Uterus (tissue), 4 donors: Measurements from ENCODE around the gene MAT2A. TPM values are rescaled to one million over a fixed set of nuclear protein-coding genes. Genes with fewer than 3 reads are reported as not detected.
"Not testable (repeated sequence)": the region's sequence is repeated elsewhere in the genome, so short reads cannot be mapped to it uniquely, and the experiment has no call there.

Experiments used
- DNase-seq, 2 donors: peaks; one replicate each; pipeline ENCODE4 v3.0.0-alpha.2; 2019 to 2020
- H3K27ac ChIP-seq, 2 donors: fragments of 200-600 bp; sonication (generic); 1 replicate in 1 of 2; 2 replicates in 1 of 2; pipeline ENCODE4 v1.5.1; 2016 to 2018
- H3K27me3 ChIP-seq, 2 donors: fragments of 200-600 bp; sonication (generic); one replicate each; pipeline ENCODE4 v1.5.1; 2018 to 2019; ENCODE audit warnings: control low read depth in 1 of 2
- H3K36me3 ChIP-seq, 2 donors: fragments of 200-600 bp; sonication (generic); one replicate each; pipeline ENCODE4 v1.5.1; 2019; ENCODE audit warnings: control low read depth in 1 of 2
- H3K4me1 ChIP-seq, 2 donors: fragments of 200-600 bp; sonication (generic); one replicate each; pipeline ENCODE4 v1.5.1; 2018 to 2019; ENCODE audit warnings: control low read depth in 1 of 2
- H3K4me3 ChIP-seq, 2 donors: fragments of 200-600 bp; sonication (generic); 1 replicate in 1 of 2; 2 replicates in 1 of 2; pipeline ENCODE4 v1.5.1; 2018 to 2019; ENCODE audit warnings: mild to moderate bottlenecking in 1 of 2
- H3K9me3 ChIP-seq, 2 donors: fragments of 200-600 bp; sonication (generic); one replicate each; pipeline ENCODE4 v1.5.1; 2019; ENCODE audit warnings: control low read depth in 1 of 2
- CTCF ChIP-seq, 4 experiments: fragments of 200-600 bp in 2 of 4; fragments of 450-650 bp in 2 of 4; sonication (generic) in 2 of 4; IDR thresholded peaks; one replicate each; pipeline ENCODE4 v1.5.1; 2016 to 2019; ENCODE audit warnings: antibody characterized with exemption in 4 of 4, mild to moderate bottlenecking in 2 of 4, moderate library complexity in 1 of 4
- POLR2A ChIP-seq, 2 donors: fragments of 450-650 bp; IDR thresholded peaks; one replicate each; pipeline ENCODE4 v1.6.1; 2016; ENCODE audit warnings: antibody characterized with exemption in 2 of 2, mild to moderate bottlenecking in 1 of 2, moderate library complexity in 1 of 2
- intact Hi-C: fragments of 100-400 bp; cut with DNase I; formaldehyde crosslinking; loops from one replicate; pipeline ENCODE4 v1.15.1; 2023; ENCODE audit warnings: low total_unique reads
- total RNA-seq, 4 donors: library from RNA; depleted of rRNA in 3 of 4; stranded (reverse); fragments of >200 nt in 3 of 4; gene quantifications; one replicate each; pipeline versions ENCODE4 v1.1.0 to v1.2.4, GENCODE V29; 2014 to 2023
- donor health status: DM: yes; HTN: yes; CAD: no.

The MAT2A gene
- total RNA-seq, 4 donors from 2014 or later = 77.1 to 249 (median 108) TPM

GRCh38 chr2:85541753-85542457, 2.9 kb downstream of the MAT2A start:
- no peak for DNase-seq
- no peaks in the 10 kb centered on the region for H3K9me3 ChIP-seq
- peaks cover 0 to 3% of the 10 kb centered on the region in 2 donors for H3K4me1 ChIP-seq
- H3K36me3 ChIP-seq = no peaks in the 10 kb centered on the region
- peak overlapping the region; percentile 97 to 100 for H3K27ac ChIP-seq
- intact Hi-C loops = no loop called here
- TF ChIP-seq CTCF (IDR thresholded peaks at IDR 0.05) = no peak
- TF ChIP-seq POLR2A (IDR thresholded peaks at IDR 0.05) = no peak
- H3K4me3 ChIP-seq = no peak overlapping the region
- no peaks in the 10 kb centered on the region for H3K27me3 ChIP-seq

GRCh38 chr2:85542777-85543176, 3.8 kb downstream of the MAT2A start:
- Histone ChIP-seq H3K36me3 (no peaks in the 10 kb centered on the region), H3K4me1 (no peaks in the 10 kb centered on the region), H3K9me3 (no peaks in the 10 kb centered on the region), H3K27me3 (no peaks in the 10 kb centered on the region), H3K27ac (no peak overlapping the region), H3K4me3 (no peak overlapping the region)
- TF ChIP-seq POLR2A (IDR thresholded peaks at IDR 0.05) = no peak
- TF ChIP-seq CTCF (IDR thresholded peaks at IDR 0.05) = no peak
- intact Hi-C loops = no loop called here
- no peak for DNase-seq

- H3K27me3 ChIP-seq, H3K4me3 ChIP-seq, H3K4me1 ChIP-seq, intact Hi-C loops, H3K36me3 ChIP-seq, DNase-seq, H3K9me3 ChIP-seq: not testable (repeated sequence)
- peak overlapping the region in 1 of 2 donors; percentile 29 for H3K27ac ChIP-seq
Measured at GRCh38 chr2:85544254-85544691, 5.3 kb downstream of the MAT2A start.

GRCh38 chr2:85544915-85545779, 6.2 kb downstream of the MAT2A start:
- H3K9me3 ChIP-seq, H3K4me3 ChIP-seq, intact Hi-C loops, H3K27me3 ChIP-seq, H3K4me1 ChIP-seq, DNase-seq, H3K36me3 ChIP-seq: not testable (repeated sequence)
- H3K27ac ChIP-seq = peak overlapping the region in 1 of 2 donors; percentile 29

- no peaks in the 10 kb centered on the region for H3K36me3 ChIP-seq
- H3K27me3 ChIP-seq = no peaks in the 10 kb centered on the region
- H3K4me1 ChIP-seq = no peaks in the 10 kb centered on the region
- H3K9me3 ChIP-seq = no peaks in the 10 kb centered on the region
- intact Hi-C loops = no loop called here
- no peak for DNase-seq
- H3K27ac ChIP-seq = no peak overlapping the region
- H3K4me3 ChIP-seq = no peak overlapping the region
- TF ChIP-seq POLR2A (IDR thresholded peaks at IDR 0.05) (no peak), CTCF (IDR thresholded peaks at IDR 0.05) (no peak)
Measured at GRCh38 chr2:85545780-85546240, 6.8 kb downstream of the MAT2A start.
